Left ventricle myocardium inferior (tissue), 1 donor: Measurements from ENCODE around the gene STARD3NL. TPM values are rescaled to one million over a fixed set of nuclear protein-coding genes. Genes with fewer than 3 reads are reported as not detected.

Source experiments
- DNase-seq: peaks from one replicate; pipeline ENCODE4 v3.0.0-alpha.2; 2020
- H3K27ac ChIP-seq: fragments of 200-600 bp; replicated peaks from 2 replicates; pipeline ENCODE4 v1.8.0; 2021
- H3K27me3 ChIP-seq: fragments of 200-600 bp; 2 replicates; pipeline ENCODE4 v1.8.0; 2021; ENCODE audit warnings: low read depth
- H3K36me3 ChIP-seq: fragments of 200-600 bp; 2 replicates; pipeline ENCODE4 v1.8.0; 2021
- H3K4me1 ChIP-seq: fragments of 200-600 bp; 2 replicates; pipeline ENCODE4 v1.8.0; 2021
- H3K4me3 ChIP-seq: fragments of 200-600 bp; 2 replicates; pipeline ENCODE4 v1.8.0; 2021; ENCODE audit warnings: mild to moderate bottlenecking, moderate library complexity
- H3K9me3 ChIP-seq: fragments of 200-600 bp; replicated peaks from 2 replicates; pipeline ENCODE4 v1.8.0; 2021
- CTCF ChIP-seq: fragments of 200-600 bp; IDR thresholded peaks from 2 replicates; pipeline ENCODE4 v1.8.0; 2021; ENCODE audit warnings: antibody characterized with exemption, mild to moderate bottlenecking, borderline replicate concordance
- intact Hi-C: fragments of 100-400 bp; cut with micrococcal nuclease; formaldehyde crosslinking; loops from one replicate; pipeline ENCODE4 v1.11.0; 2022
- total RNA-seq: library from RNA; stranded (reverse); fragmentation: NEBNext Ultra II Directional; extraction: Animal tissue kit (Norgen Biotek cat#: 25700); gene quantifications from one replicate; pipeline ENCODE4 v1.2.1, GENCODE V29; 2021
- donor health status: DM: no; HTN: yes; CAD: no; lungs with severe emphysema.

STARD3NL gene
- total RNA-seq, 1 donor from 2014 or later = 24.8 TPM

- DNase-seq = no peak
- Histone ChIP-seq H3K36me3 (no peaks in the 10 kb centered on the region), H3K4me3 (no peak overlapping the region), H3K27me3 (no peaks in the 10 kb centered on the region), H3K4me1 (peaks cover 64% of the 10 kb centered on the region), H3K9me3 (no peaks in the 10 kb centered on the region), H3K27ac (no peak overlapping the region)
- intact Hi-C loops = no loop called here
- no peak for TF ChIP-seq CTCF
Measured at GRCh38 chr7:38185395-38186307, 7.6 kb downstream of the STARD3NL start.

GRCh38 chr7:38186593-38187314 lies 8.7 kb downstream of the STARD3NL start:
- intact Hi-C loops = no loop called here
- no peak overlapping the region for H3K27ac ChIP-seq
- peaks cover 58% of the 10 kb centered on the region for H3K4me1 ChIP-seq
- DNase-seq = no peak
- H3K9me3 ChIP-seq = peaks cover 9% of the 10 kb centered on the region
- no peaks in the 10 kb centered on the region for H3K27me3 ChIP-seq
- H3K36me3 ChIP-seq = no peaks in the 10 kb centered on the region
- H3K4me3 ChIP-seq = no peak overlapping the region
- no peak for TF ChIP-seq CTCF

GRCh38 chr7:38187794-38188440 lies 9.9 kb downstream of the STARD3NL start:
- no peaks in the 10 kb centered on the region for H3K36me3 ChIP-seq
- intact Hi-C loops = no loop called here
- no peak overlapping the region for H3K27ac ChIP-seq
- no peaks in the 10 kb centered on the region for H3K27me3 ChIP-seq
- peaks cover 46% of the 10 kb centered on the region for H3K4me1 ChIP-seq
- peaks cover 21% of the 10 kb centered on the region for H3K9me3 ChIP-seq
- TF ChIP-seq CTCF = no peak
- H3K4me3 ChIP-seq = no peak overlapping the region
- no peak for DNase-seq

GRCh38 chr7:38189231-38189938 lies 11.3 kb downstream of the STARD3NL start:
- Histone ChIP-seq H3K9me3 (peaks cover 22% of the 10 kb centered on the region), H3K4me1 (peaks cover 41% of the 10 kb centered on the region), H3K27me3 (no peaks in the 10 kb centered on the region), H3K4me3 (no peak overlapping the region), H3K36me3 (no peaks in the 10 kb centered on the region), H3K27ac (no peak overlapping the region)
- TF ChIP-seq CTCF = no peak
- no peak for DNase-seq
- intact Hi-C loops = no loop called here

GRCh38 chr7:38190011-38190410 lies 12.0 kb downstream of the STARD3NL start:
- Histone ChIP-seq H3K27ac (no peak overlapping the region), H3K36me3 (no peaks in the 10 kb centered on the region), H3K9me3 (peaks cover 22% of the 10 kb centered on the region), H3K27me3 (no peaks in the 10 kb centered on the region), H3K4me3 (no peak overlapping the region), H3K4me1 (peaks cover 37% of the 10 kb centered on the region)
- intact Hi-C loops = no loop called here
- DNase-seq = no peak
- no peak for TF ChIP-seq CTCF
